ENCODE data around the gene CTCF.

CTCF gene

DNA sequence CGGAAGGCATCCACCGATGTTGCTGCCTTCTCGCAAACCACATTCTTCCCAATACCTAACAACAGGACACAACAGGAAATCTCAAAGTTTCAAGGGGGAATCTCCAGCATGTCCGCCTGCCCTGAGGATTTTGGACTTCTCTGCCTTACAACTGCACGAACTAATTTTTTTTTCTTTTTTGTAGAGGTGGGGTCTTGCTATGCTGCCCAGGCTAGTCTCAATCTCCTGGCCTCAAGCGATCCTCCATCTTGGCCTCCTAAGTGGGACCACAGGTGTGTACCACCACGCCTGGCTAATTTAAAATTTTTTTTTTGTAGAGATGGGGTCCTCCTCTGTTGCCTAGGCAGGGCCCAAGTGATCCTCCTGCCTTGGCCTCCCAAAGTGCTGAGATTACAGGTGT is 113.7 kb downstream of the CTCF start:
- H3K36me3 ChIP-seq (ENCODE audit: insufficient read depth, low read length): peaks cover 11% of the 10 kb centered on the region
- no peaks in the 10 kb centered on the region for H3K27me3 ChIP-seq (ENCODE audit: insufficient read depth, low read length)
- H3K4me3 ChIP-seq (ENCODE audit: low read length): no peak overlapping the region
- H3K9ac ChIP-seq (ENCODE audit: low read depth, low read length): no peak overlapping the region
- H3K4me1 ChIP-seq (ENCODE audit: insufficient read depth, low read length): no peaks in the 10 kb centered on the region
- no peak overlapping the region for H3K27ac ChIP-seq (ENCODE audit: low read depth, low read length)
- H3K9me3 ChIP-seq (ENCODE audit: insufficient read depth, low read depth, low read length): no peaks in the 10 kb centered on the region
- 96% methylated on average over 7 of the region's 7 CpGs for WGBS

DNA sequence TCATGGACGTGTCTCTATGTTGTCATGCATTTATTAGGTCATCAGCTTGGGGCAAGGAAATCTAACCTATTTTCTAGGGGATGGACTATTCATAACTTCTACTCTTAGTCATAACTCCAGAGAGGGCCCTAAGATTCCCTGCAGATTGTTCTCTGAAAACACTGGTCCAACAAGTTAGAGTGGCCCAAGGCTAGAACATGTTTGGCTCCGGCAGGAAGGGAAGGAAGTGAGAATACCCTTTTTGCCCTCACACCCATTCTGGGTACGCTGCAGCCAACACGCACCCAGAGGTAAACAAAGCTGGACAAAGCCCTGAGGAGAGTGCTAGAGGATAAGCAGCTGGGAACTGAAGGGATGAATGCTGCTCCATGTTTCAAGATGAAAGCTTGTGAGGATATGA is 114.2 kb downstream of the CTCF start:
- 94% methylated on average over 4 of the region's 4 CpGs for WGBS
- Histone ChIP-seq H3K27ac (ENCODE audit: low read depth, low read length) (no peak overlapping the region), H3K4me1 (ENCODE audit: insufficient read depth, low read length) (no peaks in the 10 kb centered on the region)

DNA sequence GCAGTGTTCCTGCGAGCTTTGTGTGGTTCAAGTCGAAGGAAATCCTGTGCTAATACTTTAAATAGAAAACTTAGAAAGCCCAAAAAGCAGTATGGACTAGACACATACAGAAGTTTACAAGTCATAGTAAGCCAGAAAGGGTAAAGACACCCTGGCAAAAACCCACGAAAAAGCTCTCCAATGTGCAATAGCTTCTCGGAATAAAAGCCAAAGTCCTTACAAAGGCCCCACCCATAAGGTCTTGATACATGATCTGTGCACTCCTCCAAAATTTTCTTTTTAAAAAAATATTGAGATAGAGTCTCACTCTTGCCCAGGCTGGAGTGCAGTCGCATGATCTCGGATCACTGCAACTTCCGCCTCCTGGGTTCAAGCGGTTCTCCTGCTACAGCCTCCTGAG is 114.6 kb downstream of the CTCF start:
- H3K27ac ChIP-seq (ENCODE audit: low read depth, low read length): no peak overlapping the region
- H3K27me3 ChIP-seq (ENCODE audit: insufficient read depth, low read length): no peaks in the 10 kb centered on the region
- no peaks in the 10 kb centered on the region for H3K9me3 ChIP-seq (ENCODE audit: insufficient read depth, low read depth, low read length)
- H3K36me3 ChIP-seq (ENCODE audit: insufficient read depth, low read length): peaks cover 14% of the 10 kb centered on the region
- no peak overlapping the region for H3K4me3 ChIP-seq (ENCODE audit: low read length)
- H3K9ac ChIP-seq (ENCODE audit: low read depth, low read length): no peak overlapping the region
- WGBS: 95% methylated on average over 8 of the region's 8 CpGs
- H3K4me1 ChIP-seq (ENCODE audit: insufficient read depth, low read length): no peaks in the 10 kb centered on the region

More for the DNA sequence above, 114.2 kb downstream of the CTCF start:
- Histone ChIP-seq H3K27me3 (ENCODE audit: insufficient read depth, low read length) (no peaks in the 10 kb centered on the region), H3K36me3 (ENCODE audit: insufficient read depth, low read length) (peaks cover 11% of the 10 kb centered on the region), H3K9ac (ENCODE audit: low read depth, low read length) (no peak overlapping the region), H3K4me3 (ENCODE audit: low read length) (no peak overlapping the region), H3K9me3 (ENCODE audit: insufficient read depth, low read depth, low read length) (no peaks in the 10 kb centered on the region)

DNA sequence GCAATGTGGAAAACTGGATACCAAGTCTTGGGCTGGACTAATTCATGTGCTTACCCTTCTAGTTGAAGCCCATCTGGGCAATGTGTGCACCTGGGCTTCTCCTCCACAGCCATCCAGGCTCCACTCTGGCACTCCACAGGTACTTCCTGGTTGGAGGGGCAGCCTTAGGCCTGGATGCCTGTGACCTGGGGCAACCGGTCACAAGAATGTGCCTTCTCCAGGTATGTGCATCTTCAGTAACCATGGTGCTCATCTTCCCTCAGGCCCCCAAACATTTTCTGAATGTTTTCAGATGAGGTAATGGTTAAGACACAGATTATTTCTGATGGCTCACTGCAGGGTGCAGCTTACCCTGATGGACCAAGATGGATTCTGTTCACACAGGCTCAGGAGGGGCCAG is 115.4 kb downstream of the CTCF start:
- Histone ChIP-seq H3K4me1 (ENCODE audit: insufficient read depth, low read length) (no peaks in the 10 kb centered on the region), H3K27ac (ENCODE audit: low read depth, low read length) (no peak overlapping the region)

DNA sequence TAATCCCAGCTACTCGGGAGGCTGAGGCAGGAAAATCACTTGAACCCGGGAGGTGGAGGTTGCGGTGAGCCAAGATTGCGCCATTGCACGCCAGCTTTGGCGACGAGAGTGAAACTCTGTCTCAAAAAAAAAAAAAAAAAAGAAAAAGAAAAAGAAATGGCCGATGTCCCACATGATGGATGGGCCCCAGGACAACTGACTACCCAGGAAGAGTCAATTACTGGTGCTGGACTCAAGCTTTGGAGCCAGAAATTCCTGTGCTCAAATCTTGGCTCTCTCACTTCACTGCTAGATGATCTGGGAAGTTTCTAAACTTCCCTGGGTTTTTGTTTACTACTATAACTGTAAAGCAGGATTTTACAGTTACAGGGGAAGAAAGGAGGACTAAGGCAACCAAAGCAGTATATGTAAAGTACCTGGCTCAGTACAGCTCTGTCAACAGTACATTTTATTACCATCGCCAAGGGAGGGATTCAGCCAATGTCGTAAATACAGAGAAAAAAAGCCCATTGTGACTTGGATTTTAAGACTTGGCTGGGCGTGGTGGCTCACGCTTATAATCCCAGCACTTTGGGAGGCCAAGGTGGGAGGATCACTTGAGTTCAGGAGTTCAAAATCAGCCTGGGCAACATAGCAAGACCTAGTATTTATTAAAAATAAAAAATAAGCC is 116.2 kb downstream of the CTCF start:
- Histone ChIP-seq H3K36me3 (ENCODE audit: insufficient read depth, low read length) (peaks cover 26% of the 10 kb centered on the region), H3K4me1 (ENCODE audit: insufficient read depth, low read length) (no peaks in the 10 kb centered on the region), H3K4me3 (ENCODE audit: low read length) (no peak overlapping the region), H3K9ac (ENCODE audit: low read depth, low read length) (no peak overlapping the region), H3K27ac (ENCODE audit: low read depth, low read length) (no peak overlapping the region), H3K9me3 (ENCODE audit: insufficient read depth, low read depth, low read length) (no peaks in the 10 kb centered on the region), H3K27me3 (ENCODE audit: insufficient read depth, low read length) (no peaks in the 10 kb centered on the region)
- 92% methylated on average over 12 of the region's 12 CpGs for WGBS

More for the DNA sequence above, 115.4 kb downstream of the CTCF start:
- Histone ChIP-seq H3K27me3 (ENCODE audit: insufficient read depth, low read length) (no peaks in the 10 kb centered on the region), H3K4me3 (ENCODE audit: low read length) (no peak overlapping the region), H3K9me3 (ENCODE audit: insufficient read depth, low read depth, low read length) (no peaks in the 10 kb centered on the region), H3K36me3 (ENCODE audit: insufficient read depth, low read length) (peaks cover 18% of the 10 kb centered on the region), H3K9ac (ENCODE audit: low read depth, low read length) (no peak overlapping the region)
- 96% methylated on average over 1 of the region's 1 CpG for WGBS

DNA sequence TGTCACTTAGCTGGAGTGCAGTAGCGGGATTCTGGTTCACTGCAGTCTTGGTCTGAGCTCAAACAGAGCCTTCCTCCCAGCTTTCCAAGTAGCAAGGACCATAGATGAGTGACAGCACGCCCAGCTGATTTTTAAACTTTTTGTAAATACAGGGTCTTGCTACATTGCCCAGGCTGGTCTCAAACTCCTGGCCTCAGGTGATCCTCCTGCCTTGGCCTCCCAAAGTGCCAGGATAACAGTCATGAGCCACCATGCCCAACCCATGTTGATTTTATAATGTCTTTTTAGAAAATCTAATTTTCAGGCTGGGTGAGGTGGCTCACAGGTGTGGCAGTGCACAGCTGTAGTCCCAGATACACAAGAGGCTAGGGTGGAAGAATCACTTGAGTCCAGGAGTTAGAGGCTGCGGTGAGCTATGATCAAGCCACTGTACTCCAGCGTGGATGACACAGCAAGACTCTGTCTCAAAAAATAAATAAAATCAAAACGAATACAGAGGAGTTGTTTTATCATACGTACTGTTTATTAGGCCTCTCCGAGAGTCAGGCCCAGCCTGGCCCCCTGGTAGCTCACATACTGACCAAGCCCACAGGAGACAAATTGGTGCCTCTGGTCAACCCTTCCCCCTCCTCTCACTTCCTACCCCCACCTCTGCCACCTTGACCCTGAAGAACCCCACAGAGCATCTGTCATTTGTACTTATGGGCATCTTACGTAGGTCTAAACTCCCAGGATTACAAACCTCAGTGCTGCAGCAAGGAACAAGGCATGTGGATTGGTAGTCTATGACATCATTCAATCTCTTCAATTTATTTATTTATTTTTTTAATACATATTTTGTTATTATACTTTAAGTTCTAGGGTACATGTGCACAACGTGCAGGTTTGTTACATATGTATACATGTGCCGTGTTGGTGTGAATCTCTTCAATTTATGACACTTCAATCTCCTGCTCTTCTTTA is 117.9 kb downstream of the CTCF start:
- no peaks in the 10 kb centered on the region for H3K27me3 ChIP-seq (ENCODE audit: insufficient read depth, low read length)
- peaks cover 40% of the 10 kb centered on the region for H3K36me3 ChIP-seq (ENCODE audit: insufficient read depth, low read length)
- H3K9ac ChIP-seq (ENCODE audit: low read depth, low read length): no peak overlapping the region
- H3K27ac ChIP-seq (ENCODE audit: low read depth, low read length): no peak overlapping the region
- no peaks in the 10 kb centered on the region for H3K9me3 ChIP-seq (ENCODE audit: insufficient read depth, low read depth, low read length)
- H3K4me3 ChIP-seq (ENCODE audit: low read length): no peak overlapping the region
- no peaks in the 10 kb centered on the region for H3K4me1 ChIP-seq (ENCODE audit: insufficient read depth, low read length)
- 96% methylated on average over 8 of the region's 10 CpGs for WGBS

DNA sequence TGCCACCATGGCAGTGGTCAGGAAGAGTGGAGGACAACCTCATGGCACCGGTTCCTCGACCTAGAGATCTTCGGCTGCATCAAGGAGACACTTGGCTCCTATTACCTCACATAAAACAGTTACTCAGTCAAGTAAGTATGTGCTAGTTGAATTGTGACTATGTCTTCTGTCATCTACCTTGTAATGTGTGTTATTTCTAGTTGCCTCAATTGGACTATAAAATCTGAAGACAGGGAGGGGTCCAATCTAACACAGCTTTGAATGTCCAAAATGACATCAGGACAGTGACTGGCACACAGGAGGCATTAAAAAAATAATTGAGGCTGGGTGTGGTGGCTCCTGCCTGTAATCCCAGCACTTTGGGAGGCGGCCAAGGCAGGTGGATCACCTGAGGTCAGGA is 121.4 kb downstream of the CTCF start:
- H3K27ac ChIP-seq (ENCODE audit: low read depth, low read length): no peak overlapping the region
- H3K36me3 ChIP-seq (ENCODE audit: insufficient read depth, low read length): peaks cover 43% of the 10 kb centered on the region

DNA sequence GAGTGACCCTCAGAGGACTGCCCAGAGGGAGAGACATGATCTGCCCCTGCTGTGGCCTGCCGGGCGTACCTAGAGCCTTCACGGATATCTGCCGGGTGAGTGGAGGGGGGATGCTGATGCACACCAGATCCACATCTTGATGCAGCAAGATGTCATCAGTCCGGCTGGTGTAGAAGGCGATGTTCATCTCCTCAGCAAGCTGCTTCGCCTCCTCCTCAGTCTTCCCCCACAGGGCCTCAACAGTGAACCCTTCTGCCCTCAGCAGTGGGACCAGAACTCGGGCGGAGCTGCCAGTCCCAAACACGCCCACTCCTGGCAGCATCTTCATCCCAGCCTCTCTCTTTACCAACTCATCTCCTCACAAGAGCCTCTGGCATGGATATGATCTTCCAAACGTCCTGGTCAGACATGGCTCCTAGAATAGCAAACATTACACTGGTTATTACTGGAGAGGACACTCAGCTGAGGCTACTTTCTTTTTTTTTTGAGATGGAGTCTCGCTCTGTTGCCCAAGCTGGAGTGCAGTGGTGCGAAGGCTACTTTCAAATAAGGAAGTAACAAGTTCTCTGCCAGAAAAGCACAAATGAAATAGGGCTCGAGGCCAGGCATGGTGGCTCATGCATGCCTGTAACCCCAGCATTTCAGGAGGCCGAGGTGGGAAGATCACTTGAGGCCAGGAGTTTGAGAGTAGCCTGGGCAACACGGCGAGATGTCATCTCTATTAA is 123.2 kb downstream of the CTCF start:
- H3K9ac ChIP-seq (ENCODE audit: low read depth, low read length): no peak overlapping the region
- H3K27ac ChIP-seq (ENCODE audit: low read depth, low read length): no peak overlapping the region
- H3K27me3 ChIP-seq (ENCODE audit: insufficient read depth, low read length): no peaks in the 10 kb centered on the region
- no peak overlapping the region for H3K4me3 ChIP-seq (ENCODE audit: low read length)
- 93% methylated on average over 15 of the region's 17 CpGs for WGBS
- peaks cover 36% of the 10 kb centered on the region for H3K36me3 ChIP-seq (ENCODE audit: insufficient read depth, low read length)
- H3K9me3 ChIP-seq (ENCODE audit: insufficient read depth, low read depth, low read length): no peaks in the 10 kb centered on the region
- no peaks in the 10 kb centered on the region for H3K4me1 ChIP-seq (ENCODE audit: insufficient read depth, low read length)

More for the DNA sequence above, 121.4 kb downstream of the CTCF start:
- Histone ChIP-seq H3K4me1 (ENCODE audit: insufficient read depth, low read length) (no peaks in the 10 kb centered on the region), H3K9ac (ENCODE audit: low read depth, low read length) (no peak overlapping the region), H3K4me3 (ENCODE audit: low read length) (no peak overlapping the region), H3K9me3 (ENCODE audit: insufficient read depth, low read depth, low read length) (no peaks in the 10 kb centered on the region), H3K27me3 (ENCODE audit: insufficient read depth, low read length) (no peaks in the 10 kb centered on the region)
- 98% methylated on average over 4 of the region's 4 CpGs for WGBS

Data from HUES64 (cell line).